GM19099 (cell line): ENCODE data around the gene CYP27C1.

Source experiments
- POLR2A ChIP-seq: IDR thresholded peaks from 3 replicates; pipeline ENCODE4 v1.6.1; 2011; ENCODE audit warnings: low read depth; ENCODE audit not compliant: insufficient read length; ENCODE audit errors: extremely low read depth

Gene CYP27C1

GRCh38 chr2:127155947-127156346 lies 64.2 kb downstream of the CYP27C1 start:
- no peak for TF ChIP-seq POLR2A

DNA sequence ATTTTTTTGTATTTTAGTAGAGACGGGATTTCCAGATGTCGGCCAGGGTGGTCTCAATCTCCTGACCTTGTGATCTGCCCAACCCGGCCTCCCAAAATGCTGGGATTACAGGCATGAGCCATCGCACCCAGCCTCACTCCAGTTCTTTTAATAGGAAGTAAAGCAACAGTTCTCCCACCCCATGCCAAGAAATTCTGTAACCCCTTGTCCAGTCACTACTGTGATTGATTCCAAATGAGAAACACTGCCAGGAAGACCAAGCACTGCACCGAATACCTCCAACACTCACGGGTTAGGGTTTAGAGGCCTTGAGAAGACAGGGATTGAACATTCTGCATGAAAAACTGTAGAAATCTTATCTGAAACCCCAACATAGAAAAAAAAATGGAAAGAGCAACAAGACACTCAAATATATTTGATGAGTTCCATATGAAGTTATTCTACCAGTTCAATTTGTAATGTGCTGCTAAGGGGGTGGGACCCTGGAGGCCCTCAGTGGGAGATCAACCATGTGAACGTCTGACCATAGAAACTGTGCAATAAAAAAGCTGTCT lies 65.0 kb downstream of the CYP27C1 start:
- TF ChIP-seq POLR2A: no peak

GRCh38 chr2:127154396-127154795 lies 65.7 kb downstream of the CYP27C1 start:
- TF ChIP-seq POLR2A: no peak

- TF ChIP-seq POLR2A: no peak
Measured at GRCh38 chr2:127153691-127154158, 66.4 kb downstream of the CYP27C1 start.

DNA sequence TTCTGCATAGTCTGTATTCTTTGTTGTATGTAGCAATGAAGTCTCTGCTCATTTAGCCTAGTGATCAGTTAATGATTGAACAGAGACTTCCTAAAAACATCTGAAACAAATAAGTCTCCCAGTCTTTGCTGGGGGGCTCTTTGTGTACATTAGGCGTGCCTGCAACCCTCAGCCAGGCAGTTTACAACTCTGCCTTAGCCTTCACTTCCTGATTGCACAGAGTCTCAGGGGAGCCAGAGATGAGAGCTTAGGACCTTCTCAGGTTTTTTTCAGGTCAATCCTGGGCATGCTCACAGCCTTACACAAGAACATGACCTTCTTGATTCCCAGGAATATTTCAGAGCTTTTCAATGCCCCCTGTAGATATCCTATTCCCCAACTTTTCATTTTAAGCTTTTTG lies 69.1 kb downstream of the CYP27C1 start:
- TF ChIP-seq POLR2A: no peak

DNA sequence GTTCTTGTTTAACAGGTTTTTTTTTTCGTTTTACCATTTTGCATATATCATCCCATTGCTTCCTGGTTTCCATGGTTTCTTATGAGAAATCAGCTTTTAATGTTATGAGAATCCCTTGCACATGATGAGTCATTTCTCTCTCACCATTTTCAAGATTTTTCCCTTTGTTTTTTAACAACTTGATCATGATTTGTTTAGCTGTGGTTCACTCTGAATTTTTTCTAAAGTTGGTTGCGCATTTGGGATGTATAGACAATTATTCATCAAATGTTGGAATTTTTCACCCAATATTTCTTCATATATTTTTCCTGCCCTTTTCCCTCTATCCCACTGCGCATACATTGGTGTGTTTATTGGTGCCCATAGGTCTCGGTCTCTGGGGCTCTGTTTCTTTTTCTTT lies 70.7 kb downstream of the CYP27C1 start:
- no peak for TF ChIP-seq POLR2A

DNA sequence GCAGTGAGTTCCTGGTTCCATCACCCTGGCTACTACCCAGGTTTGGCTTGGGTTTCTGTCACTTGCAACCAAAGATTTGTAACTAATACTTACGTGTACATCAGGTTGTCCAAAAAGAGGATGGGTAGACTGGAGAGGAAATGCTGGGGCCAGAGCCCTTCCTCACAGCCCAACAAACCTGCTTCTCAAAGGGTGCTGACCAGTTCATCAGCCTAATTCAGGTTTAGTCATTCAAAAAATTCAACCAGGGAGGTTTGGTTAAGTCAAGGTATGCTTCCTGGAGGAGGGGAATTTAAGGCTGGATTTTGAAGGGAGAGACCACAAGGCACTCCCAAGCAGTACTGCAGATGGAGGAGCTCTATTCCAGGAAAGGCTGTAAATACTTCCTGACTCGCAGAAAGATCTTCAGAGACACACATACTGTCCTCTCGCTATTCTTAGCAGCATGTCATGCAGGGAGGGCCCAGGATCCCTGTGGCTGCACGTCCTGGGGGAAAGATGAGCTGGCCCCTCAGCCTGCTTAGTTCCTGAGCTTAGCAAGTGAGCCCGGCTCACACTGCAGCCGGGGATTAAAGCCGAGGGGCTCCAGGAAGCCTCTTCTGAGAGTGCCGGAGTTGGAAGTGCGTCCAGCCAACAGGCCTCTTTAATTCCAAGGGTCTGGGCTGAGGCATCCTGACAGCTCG lies 73.1 kb downstream of the CYP27C1 start:
- no peak for TF ChIP-seq POLR2A

DNA sequence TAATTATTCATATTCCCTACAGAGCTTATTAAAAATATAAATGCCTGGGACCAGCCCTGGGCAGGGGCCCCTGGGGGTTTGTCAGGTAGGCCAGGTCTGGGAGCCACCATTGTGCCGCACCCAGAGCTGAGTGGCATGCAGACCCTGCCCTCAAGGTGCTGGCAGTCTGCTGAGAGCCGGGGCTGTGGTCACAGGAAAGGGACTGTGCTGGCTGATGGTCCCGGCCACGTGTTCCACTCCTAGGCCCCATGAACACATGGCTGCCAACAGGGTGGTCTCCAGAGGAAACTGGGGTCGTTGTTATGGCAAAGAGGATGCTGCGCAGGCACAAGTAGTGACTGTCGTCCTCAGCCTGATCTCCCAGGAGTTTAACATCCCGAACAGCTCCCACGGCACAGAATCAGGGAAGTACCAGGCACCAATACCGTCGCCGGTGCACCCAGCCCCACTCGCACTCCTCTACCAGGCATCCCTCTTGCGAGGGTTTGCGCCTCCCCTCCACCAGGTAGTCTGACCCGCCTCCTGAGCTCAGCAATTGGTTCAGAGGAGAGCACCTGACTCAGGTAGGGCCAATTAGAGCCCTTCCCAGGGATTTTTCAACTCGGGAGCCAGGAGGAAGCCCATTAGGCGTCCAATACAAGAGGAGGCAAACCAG lies 73.9 kb downstream of the CYP27C1 start:
- TF ChIP-seq POLR2A: no peak

DNA sequence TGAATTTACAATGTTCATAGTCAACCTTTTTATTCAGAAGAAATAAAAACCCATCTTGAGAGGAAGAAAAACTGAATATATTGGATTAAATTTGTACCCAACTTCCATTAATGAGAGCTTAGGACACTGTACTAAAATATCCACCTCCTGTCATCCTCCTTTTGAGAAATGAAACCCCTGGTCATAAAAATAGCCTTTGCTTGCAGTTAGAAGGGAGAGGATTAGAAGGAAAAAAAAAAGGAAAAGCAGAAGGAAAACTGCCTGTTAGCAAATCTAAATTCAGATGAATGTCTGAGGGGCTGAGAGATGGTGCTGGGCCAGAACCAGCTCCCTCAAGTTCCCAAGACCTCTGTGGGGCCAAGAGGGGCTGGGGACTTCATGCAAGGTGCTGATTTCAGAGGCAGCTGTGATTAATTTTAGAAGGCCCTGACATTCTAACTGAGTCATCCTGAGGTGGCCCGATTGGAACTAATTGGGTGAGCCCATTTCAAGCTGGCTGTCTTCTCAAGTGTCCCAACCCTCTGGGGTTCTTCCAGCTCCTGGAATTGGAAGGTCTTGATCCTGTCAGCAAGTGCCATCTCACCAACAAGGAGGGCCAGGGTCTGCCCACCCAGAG lies 74.7 kb downstream of the CYP27C1 start:
- no peak for TF ChIP-seq POLR2A

DNA sequence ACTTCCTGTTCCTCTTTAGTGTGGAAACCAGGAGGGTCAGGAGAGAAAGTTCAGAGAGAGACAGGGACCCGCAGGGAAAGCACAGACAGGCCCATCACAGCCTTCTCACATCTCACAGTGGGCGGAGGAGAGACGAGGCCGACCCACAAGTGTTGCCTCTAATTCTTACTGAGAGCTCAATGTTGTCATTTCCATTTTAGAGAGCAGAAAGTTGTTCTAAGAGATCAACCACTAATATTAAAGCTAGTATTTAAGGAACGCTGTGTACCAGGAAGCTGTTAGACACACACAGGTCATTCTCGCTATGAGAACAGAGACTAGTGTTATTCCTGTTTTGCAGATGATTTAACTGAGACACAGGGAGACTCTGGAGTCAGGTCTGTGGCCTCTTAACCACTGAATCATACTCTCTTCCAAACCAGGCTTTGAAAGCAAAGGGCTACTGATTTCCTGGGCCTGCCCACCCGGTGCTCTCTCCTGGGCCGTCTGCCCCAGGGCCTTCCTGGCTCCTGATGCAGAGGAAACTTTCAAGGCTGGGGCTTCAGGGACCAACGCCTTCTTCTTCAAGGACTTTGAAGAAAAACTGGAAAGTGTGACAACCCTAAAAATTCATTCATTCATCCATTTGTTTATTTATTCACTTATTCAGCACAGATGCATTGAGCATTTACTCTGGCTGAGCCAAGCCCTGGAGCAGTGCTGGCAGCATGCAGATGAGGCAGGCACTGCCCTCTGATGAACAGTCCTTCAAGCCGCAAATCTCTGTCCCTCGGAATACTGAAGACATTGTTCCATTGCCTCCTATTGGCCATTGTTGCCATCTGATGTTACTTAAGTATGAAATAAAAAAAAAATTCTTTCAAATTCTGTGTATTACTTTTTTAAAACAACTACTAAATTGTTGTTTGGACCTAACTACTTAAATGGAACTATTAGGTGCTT lies 76.0 kb downstream of the CYP27C1 start:
- no peak for TF ChIP-seq POLR2A

DNA sequence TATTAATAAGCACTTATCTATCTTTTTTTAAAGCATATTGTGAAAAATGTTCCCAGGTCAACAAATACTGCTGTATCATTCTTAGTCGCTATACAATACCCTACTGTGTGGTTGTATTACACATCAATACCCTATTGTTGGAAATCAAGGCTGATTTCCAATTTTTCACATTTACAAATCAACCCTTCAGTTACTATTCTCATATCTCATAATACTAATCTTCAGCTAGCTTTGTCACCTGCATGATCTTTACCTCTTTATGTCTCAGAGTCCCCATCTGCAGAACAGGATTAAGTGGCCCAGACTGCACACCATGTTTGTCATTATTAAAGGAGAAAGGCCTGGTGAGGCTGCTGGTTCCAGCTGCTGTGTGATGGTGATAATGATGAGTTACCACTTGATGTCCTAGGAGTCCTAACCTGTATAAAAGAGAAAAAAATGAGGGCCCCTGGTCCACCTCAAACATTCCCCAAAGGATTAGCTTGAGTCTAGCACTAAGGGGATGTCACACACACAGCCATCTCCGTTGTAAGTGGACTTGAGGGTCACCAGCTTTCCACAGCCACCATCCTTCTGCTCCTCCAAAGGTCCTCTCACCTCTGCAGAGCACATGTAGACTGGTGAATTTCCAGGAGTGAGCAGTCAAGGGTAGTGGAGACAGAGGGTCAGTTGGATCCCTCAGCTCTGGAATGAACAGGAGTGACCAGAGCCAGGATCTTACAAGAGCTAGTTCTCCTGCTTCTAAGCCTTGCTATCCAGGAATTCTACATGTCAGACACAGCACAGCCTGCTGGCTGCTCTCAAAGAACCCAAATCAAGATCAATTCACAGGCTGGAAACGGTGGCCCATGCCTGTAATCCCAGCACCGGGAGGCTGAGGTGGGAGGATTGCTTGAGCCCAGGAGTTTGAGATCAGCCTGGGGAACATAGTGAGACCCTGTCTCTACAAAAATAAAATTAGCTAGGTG lies 77.2 kb downstream of the CYP27C1 start:
- no peak for TF ChIP-seq POLR2A

DNA sequence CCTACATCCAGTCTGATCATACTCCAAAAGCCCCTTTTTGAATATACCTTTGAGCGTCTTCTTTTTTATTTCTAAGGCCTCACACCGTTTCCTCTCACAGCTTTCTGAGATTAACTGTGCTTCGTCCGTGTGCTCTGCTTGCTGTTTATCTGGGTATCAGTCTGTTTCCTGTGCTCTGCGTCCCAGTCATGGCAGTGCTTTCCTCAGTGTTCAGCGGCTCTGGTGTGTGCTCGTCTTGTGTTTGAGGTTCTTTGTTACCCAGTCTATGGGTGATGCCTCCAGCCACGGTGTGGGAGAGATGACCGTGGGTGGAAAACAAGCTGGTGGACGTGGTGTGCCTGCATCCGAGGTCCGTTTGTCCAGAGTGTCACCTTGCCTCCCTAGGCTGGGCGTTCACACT lies 79.6 kb downstream of the CYP27C1 start:
- TF ChIP-seq POLR2A: no peak

DNA sequence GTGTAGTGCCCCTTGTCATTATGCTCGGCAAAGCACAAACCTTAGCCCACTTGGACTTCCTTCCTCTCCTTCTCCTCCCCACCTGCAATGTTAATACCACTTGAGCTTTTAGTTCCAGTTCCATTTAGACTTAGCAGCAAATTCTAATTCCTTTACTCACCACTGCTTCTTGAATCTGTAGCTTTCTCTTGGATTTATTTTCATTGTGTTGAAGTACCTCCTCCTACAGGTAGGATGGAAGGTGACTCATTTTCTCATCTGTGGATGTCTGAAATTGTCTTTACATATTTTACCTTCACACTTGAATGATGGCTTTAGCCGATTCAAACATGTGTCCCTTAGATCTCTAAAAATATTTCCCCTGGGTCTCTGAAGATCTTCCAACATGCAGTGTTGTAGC lies 80.3 kb downstream of the CYP27C1 start:
- TF ChIP-seq POLR2A: no peak

DNA sequence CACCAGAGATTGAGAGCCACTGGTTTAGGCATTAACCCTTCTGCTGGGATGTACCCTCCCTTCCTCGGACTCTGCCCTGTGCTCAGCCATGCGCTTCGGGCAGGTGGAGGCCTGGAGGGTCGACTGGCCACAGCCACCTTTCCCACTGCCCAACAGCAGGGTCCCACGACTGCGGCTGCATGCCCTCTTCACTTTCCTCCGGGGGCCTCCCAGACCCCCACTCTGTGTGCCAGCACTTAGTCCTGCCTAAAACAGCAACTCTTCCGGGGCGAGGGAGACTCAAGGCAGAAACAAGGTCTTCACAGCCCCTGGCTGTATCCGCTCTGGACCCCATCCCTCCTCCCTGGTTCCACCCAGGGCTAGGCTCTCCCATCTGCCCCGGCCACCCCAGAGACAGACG lies 81.8 kb downstream of the CYP27C1 start:
- TF ChIP-seq POLR2A: no peak
